GM08714 (cell line): ENCODE measurements around the gene MPP1.

Experiments
- H3K4me3 ChIP-seq: fragments of 200-500 bp; sonication (Bioruptor generic); 2 replicates; pipeline ENCODE4 v1.5.1; 2014; ENCODE audit warnings: mild to moderate bottlenecking, low read length, inconsistent platforms
- ZNF274 ChIP-seq: IDR thresholded peaks from 2 replicates; pipeline ENCODE4 v1.6.1; 2012; ENCODE audit warnings: mild to moderate bottlenecking, low read depth, low read length

Gene MPP1

DNA sequence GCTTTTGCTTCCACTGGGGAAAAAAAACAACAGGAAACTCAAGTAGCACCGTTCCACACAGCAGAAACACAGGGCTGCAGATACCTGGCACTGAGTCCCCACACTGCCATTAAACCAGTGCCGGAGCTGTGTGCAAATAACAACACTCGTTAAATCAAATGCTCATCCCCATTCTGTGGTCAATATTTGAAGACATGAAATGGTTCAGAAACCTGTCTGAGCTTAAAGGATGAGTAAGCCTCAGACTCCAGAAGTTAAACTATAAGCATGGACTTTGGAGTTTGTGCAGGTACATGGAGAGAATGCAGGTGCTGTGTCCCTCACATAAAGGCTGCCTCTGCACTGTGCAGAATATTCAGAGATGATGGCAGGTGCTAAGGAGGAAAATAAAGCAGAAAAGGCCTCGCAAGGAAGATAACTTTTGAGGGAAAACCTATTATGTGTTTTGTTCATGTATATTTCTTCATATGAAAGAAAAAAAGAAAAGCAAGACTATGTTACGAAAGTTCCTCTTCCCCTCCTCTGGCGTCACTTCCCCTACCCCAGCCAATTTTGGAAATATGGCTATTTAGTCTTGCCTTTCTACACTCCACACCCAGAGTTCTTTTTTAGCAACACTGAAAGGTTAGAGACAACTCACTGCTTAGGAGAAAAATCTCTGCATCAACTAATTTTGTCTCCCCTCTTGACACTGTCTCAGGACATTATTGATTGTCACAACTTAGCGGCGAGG lies 4.6 kb downstream of the MPP1 start:
- H3K4me3 ChIP-seq, result no peak overlapping the region
- TF ChIP-seq ZNF274, result no peak

DNA sequence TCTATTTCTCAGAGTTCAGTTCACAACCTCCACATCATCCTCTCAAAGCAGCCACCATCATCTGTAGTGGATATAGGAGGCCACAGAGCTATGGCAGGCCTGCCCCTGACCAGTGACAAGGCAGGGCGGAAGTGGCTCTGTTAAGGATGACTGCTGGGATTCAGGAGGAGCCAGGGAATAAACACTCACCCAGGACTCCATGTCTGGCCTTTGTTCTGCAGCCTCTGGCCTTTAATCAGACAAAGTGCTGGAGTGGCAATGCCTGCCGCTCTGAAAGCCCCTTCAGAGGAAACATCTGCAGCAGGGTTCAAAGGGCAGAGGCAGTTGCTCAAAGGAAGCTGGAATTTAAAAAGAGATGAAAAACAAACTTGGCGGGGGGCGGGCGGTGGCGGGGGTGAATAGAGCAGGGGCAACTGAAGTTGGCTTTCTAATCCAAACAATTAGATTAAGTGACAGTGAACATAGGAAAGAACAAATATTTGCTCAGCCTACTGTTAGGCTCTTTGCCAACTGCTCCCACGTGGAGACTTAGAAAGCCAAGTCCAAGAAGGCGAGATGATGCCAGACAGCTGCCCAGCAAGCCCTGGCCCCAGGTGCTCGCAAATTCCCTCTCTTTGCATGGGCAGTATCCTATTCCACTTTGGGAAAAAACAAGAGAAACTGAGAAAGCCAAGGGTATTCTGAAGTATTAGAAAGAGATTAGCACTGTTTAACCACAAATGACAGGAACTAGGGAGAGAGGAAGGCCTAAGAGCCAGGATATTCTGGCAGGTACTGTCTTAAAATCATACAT lies 5.5 kb downstream of the MPP1 start:
- TF ChIP-seq ZNF274, result no peak
- peak overlapping the region; percentile 4; the same call in 1 of the 2 replicates for H3K4me3 ChIP-seq

DNA sequence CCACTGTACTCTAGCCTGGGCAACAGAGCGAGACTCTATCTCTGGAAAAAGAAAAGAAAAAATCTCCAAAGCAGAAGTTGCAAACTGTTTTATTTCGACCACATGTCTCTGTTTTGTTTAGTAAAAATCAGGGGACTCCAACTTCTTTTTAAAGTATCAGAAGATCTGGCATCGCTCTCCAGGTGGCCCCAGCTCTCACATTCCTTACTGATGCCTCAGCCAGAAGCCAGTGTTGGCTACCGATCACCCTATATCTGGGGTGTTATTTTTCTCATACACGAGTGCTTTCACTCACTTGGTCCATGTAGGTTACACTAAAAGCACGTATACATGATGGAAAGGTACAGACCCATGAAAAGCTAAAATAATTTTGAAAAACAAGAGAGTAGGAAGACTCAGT lies 8.3 kb downstream of the MPP1 start:
- no peak overlapping the region; the same call in 1 of the 2 replicates for H3K4me3 ChIP-seq
- TF ChIP-seq ZNF274, result no peak

DNA sequence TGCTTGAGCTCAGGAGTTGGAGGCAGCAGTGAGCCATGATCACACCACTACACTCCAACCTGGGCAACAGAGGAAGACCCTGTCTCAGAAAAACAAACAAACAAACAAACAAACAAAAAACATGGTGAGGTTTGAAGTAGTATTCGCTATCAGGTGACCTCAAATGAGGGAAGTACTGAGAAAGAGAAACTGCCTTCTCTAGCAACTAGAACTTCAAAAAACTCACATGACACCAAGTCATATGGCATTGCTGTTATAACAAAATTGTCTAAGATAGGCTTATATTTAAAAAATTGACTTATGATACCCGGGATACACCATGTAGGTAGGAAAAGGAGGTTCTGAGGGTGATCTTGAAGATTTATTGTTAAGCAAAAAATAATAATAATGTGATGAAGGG lies 10.3 kb downstream of the MPP1 start:
- no peak overlapping the region for H3K4me3 ChIP-seq
- TF ChIP-seq ZNF274, result no peak

DNA sequence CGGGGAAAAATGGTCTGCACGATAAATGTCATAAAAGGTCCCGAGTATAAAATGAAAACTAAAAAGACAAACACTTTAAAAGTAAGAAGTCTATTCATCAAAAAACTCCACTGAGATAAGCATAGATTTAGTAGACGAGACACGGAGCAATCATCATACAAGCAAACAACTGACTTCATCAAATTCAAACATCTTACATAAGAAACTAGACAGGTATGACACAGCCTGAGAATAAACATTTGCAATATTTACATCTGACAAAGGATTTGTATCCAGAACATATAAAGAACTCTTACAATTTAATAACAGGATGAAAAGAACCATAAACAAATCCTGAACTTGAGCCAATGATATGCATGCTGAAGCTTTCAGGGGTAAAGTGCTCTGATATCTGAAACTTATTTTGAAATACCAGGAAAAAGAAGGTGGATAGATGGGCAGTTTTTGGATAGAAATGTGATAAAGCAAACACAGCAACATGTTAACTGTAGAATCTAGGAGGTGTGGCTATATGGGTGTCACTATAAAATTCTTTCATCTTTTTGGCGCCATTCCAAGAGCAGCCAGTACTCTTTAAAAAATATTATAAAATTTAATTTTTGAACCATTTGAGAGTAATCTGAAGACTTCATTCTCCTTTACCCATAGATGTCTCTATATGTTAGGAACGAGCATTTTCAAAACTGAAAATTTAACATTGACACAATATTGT lies 12.0 kb downstream of the MPP1 start:
- no peak overlapping the region for H3K4me3 ChIP-seq
- TF ChIP-seq ZNF274, result no peak

DNA sequence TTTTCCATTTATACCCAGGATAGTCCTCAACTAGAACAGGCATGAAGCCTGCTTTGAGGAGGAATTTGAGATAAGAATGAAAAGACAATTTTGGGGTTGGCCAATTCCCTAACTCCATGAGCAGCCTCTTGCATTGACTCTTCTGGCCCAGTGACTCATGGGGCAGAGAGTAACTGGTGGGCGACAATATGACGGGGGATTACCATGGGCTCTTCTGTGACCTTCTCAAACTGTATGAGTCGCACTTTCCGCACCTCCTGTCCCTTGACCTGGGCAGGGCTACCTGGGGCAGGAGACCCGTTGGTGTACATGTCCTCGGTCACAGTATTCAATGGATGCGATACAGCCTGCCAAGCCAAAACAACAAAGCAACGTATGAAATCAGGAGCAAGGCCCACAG lies 13.3 kb downstream of the MPP1 start:
- no peak for TF ChIP-seq ZNF274
- H3K4me3 ChIP-seq, result no peak overlapping the region

DNA sequence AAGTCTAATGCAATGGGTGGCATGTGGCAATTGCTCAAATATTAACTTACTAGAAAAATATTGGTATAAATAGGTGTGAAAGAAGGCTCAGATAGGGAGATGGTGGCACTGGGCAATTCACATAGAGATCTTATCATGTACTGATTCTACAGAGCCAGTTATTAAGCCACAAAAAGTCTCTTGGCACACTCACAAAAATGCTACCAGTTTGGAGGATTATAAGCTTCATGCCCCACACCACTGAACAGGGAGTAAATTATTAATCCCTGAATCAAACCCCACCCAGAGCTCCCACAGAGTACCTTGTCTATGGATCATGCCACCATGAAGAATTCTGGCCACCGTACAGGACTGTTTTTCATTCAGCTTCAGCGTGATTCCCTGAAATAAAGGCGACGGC lies 13.8 kb downstream of the MPP1 start:
- no peak for TF ChIP-seq ZNF274

DNA sequence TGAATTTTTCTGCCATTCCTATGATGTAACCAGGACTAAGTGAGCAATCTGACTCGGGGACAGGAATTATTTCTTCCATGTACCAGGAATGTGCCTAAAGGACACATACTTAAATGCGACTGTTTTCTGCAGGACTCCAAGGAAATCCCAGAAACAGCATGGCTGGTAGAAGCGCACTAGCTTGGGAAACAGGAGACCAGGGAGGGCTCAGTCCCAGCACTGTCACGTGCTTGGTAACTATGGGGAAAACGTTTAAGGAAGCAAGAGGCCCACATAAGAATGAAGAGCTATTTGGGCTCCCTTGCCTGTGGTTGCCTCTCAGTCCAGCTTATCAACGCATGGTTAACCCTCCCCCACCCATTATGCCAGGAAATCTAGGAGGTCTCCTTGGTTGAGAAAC lies 19.6 kb downstream of the MPP1 start:
- TF ChIP-seq ZNF274, result no peak

More for the DNA sequence above, 13.8 kb downstream of the MPP1 start:
- H3K4me3 ChIP-seq, result no peak overlapping the region

DNA sequence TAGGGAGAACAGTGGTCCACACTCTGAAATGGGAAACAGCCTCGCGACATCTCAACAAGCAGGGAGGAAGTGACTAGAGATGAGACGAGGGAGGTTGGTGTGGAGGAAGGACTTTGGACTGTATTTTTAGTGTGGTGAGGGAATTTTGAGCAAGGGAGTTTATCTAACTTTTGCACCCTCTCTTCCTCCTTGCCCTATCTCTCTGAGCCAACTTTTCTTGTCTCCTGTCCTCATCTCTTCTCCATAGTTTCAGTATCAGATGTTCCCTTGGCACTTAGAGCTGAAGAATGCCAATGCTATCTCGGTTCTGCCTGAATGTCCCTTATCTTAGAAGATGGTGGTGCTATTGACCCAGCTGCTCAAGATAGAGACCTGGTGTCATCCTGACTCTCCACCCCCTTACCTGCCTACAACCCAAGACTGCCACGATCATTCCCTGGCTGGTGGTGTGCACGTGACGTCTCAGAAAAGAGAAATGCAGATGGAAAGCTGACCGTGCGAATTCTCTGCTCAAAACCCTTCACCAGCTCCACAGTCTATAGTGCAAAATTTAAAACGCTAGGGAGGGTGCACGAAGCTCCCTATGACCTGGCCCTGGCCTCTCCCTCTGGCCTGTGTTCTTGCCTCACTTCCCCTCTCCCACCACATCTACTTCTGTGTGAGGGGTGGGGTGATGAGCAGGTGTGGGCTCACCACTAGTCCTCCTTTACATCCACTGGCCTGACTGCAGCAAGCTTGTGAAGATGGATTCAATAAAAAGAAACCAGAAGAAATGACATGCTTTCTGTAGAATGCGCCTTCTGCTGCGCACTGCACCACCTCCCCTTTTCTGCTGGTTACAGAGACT lies 20.9 kb downstream of the MPP1 start:
- TF ChIP-seq ZNF274, result no peak
- H3K4me3 ChIP-seq, result no peak overlapping the region

More for the DNA sequence above, 19.6 kb downstream of the MPP1 start:
- no peak overlapping the region for H3K4me3 ChIP-seq

DNA sequence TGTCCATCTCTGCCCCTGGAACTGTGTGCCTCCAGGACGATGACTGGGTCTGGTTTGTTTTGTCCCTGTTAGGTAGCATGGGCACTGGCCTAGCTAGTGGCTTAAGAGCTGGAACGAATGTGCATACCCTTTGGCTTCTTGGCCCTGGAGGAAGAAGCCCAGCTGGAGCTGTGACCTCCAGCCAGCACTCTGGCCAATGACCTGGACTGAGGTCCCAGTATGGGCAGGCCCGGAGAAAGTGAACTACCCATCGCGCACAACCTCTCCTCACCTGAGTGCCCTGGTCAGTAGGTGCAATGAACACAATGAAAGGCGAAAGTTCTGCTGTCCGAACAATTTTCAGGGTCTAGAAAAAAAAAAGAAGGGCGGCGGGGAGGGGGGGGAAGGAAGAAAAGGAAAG lies 24.3 kb downstream of the MPP1 start:
- TF ChIP-seq ZNF274, result no peak
- H3K4me3 ChIP-seq, result no peak overlapping the region

DNA sequence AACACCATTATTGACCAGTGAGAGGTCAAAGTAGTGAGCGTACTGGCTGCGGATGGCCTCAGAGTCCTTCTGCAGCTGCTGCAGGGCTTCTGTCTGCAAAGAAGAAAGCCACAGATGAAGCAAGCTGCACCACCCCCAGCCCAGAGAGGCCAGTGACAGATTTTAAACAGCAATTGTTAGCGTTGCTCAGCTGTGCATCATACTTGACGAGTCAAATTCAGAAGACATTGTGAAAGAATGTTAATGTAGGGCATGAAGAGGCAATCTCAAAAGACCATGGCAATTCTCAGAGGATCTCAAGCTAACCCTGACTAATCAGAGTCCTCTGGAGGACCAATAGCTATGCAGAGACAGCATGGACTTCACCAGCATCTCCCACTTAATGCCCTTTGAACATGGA lies 26.0 kb downstream of the MPP1 start:
- H3K4me3 ChIP-seq, result no peak overlapping the region

DNA sequence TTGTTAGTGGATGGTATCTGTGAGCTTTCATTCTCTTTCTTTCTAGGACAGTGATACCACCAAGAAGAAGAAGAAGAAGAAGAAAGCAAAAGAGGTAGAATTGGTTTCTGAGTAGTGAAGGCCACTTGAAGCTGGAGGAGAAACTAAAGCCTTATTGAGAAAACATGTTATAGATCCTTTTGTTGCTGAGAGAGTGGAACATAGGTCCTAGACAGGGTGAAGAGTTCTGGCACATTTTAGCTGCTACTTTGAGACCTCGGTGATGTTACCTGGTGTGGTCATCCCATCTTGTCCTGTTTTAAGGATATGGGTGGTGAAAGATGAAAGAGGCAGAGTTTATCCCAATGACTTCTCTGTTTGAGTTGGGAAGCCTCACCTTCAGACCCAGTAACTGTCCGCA lies 28.5 kb downstream of the MPP1 start:
- H3K4me3 ChIP-seq, result no peak overlapping the region
- TF ChIP-seq ZNF274, result no peak

More for the DNA sequence above, 26.0 kb downstream of the MPP1 start:
- no peak for TF ChIP-seq ZNF274

DNA sequence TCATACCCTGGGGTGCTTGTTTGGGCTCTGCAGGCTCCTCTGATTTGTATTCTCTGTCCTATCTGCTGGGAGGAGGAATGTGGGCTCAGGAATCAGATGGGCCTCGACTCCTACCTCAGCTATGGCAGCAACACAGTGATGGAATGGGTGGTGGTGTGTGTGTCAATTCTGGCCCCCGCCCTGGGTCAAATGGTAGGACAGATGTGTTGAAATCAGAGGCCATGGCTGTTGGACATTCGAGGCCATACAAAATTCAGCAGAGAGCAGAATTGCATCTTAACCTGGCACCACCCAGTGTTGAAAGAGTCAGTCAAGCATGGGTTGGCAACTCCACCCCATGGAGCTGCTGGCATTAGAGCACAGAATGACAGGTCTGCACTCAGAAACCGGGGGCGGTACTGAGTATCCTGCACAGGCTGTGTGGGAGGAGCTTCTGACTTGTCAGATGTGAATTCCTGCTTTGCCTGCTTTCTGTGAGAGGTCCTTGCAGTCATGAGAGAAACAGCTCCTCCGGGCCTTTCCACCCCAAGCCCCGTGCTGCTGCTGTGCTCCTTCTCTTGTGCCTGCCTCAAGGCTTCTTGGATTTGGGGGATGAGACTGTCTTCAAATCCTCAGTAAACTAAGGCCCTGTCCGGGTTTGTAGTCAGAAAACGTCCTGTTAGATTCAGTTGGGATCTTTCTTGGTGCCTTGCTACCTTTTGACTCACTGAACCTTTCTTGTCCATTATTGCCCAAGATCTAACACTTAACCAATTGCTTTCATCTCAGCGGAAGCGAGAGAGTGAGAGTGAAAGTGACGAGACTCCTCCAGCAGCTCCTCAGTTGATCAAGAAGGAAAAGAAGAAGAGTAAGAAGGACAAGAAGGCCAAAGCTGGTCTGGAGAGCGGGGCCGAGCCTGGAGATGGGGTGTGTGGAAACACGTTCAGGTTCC lies 29.6 kb downstream of the MPP1 start:
- TF ChIP-seq ZNF274, result no peak
- H3K4me3 ChIP-seq, result no peak overlapping the region
